ENCODE data around the gene AGXT.

AGXT gene

GRCh38 chr2:240900141-240900860 lies 31.7 kb downstream of the AGXT start:
- H3K4me3 ChIP-seq (ENCODE audit: low read depth in 1 of 2, low read length in 2 of 2) = no peak overlapping the region
- H3K36me3 ChIP-seq (ENCODE audit: control insufficient read depth in 1 of 2, insufficient read depth in 2 of 2, low read length in 2 of 2) = no peaks in the 10 kb centered on the region
- no peaks in the 10 kb centered on the region for H3K27me3 ChIP-seq (ENCODE audit: control insufficient read depth in 1 of 2, insufficient read depth in 2 of 2, low read length in 2 of 2)
- H3K9ac ChIP-seq (ENCODE audit: low read depth in 1 of 2, low read length in 2 of 2) = no peak overlapping the region
- H3K27ac ChIP-seq (ENCODE audit: low read depth, low read length) = no peak overlapping the region
- no peaks in the 10 kb centered on the region for H3K9me3 ChIP-seq (ENCODE audit: control insufficient read depth in 1 of 2, low read length in 2 of 2)
- peaks cover 19 to 36% of the 10 kb centered on the region in 2 donors for H3K4me1 ChIP-seq (ENCODE audit: control insufficient read depth in 1 of 2, insufficient read depth in 2 of 2, low read length in 2 of 2)

- H3K4me1 ChIP-seq (ENCODE audit: control insufficient read depth in 1 of 2, insufficient read depth in 2 of 2, low read length in 2 of 2) = peaks cover 8 to 26% of the 10 kb centered on the region in 2 donors
These were observed 33.5 kb downstream of the AGXT start for GRCh38 chr2:240901986-240902614.

GRCh38 chr2:240902615-240903041 lies 34.0 kb downstream of the AGXT start:
- Histone ChIP-seq H3K36me3 (ENCODE audit: control insufficient read depth in 1 of 2, insufficient read depth in 2 of 2, low read length in 2 of 2) (no peaks in the 10 kb centered on the region), H3K9ac (ENCODE audit: low read depth in 1 of 2, low read length in 2 of 2) (no peak overlapping the region), H3K27ac (ENCODE audit: low read depth, low read length) (no peak overlapping the region), H3K9me3 (ENCODE audit: control insufficient read depth in 1 of 2, low read length in 2 of 2) (no peaks in the 10 kb centered on the region), H3K4me3 (ENCODE audit: low read depth in 1 of 2, low read length in 2 of 2) (no peak overlapping the region), H3K4me1 (ENCODE audit: control insufficient read depth in 1 of 2, insufficient read depth in 2 of 2, low read length in 2 of 2) (peaks cover 3 to 20% of the 10 kb centered on the region in 2 donors), H3K27me3 (ENCODE audit: control insufficient read depth in 1 of 2, insufficient read depth in 2 of 2, low read length in 2 of 2) (no peaks in the 10 kb centered on the region)

More at GRCh38 chr2:240901986-240902614, 33.5 kb downstream of the AGXT start:
- Histone ChIP-seq H3K36me3 (ENCODE audit: control insufficient read depth in 1 of 2, insufficient read depth in 2 of 2, low read length in 2 of 2) (no peaks in the 10 kb centered on the region), H3K9ac (ENCODE audit: low read depth in 1 of 2, low read length in 2 of 2) (no peak overlapping the region), H3K27ac (ENCODE audit: low read depth, low read length) (no peak overlapping the region), H3K4me3 (ENCODE audit: low read depth in 1 of 2, low read length in 2 of 2) (no peak overlapping the region), H3K27me3 (ENCODE audit: control insufficient read depth in 1 of 2, insufficient read depth in 2 of 2, low read length in 2 of 2) (no peaks in the 10 kb centered on the region), H3K9me3 (ENCODE audit: control insufficient read depth in 1 of 2, low read length in 2 of 2) (no peaks in the 10 kb centered on the region)

- no peaks in the 10 kb centered on the region for H3K36me3 ChIP-seq (ENCODE audit: control insufficient read depth in 1 of 2, insufficient read depth in 2 of 2, low read length in 2 of 2)
- H3K27ac ChIP-seq (ENCODE audit: low read depth, low read length) = no peak overlapping the region
- peaks cover 0 to 14% of the 10 kb centered on the region in 2 donors for H3K4me1 ChIP-seq (ENCODE audit: control insufficient read depth in 1 of 2, insufficient read depth in 2 of 2, low read length in 2 of 2)
- H3K9ac ChIP-seq (ENCODE audit: low read depth in 1 of 2, low read length in 2 of 2) = no peak overlapping the region
- H3K27me3 ChIP-seq (ENCODE audit: control insufficient read depth in 1 of 2, insufficient read depth in 2 of 2, low read length in 2 of 2) = no peaks in the 10 kb centered on the region
- H3K9me3 ChIP-seq (ENCODE audit: control insufficient read depth in 1 of 2, low read length in 2 of 2) = no peaks in the 10 kb centered on the region
- H3K4me3 ChIP-seq (ENCODE audit: low read depth in 1 of 2, low read length in 2 of 2) = no peak overlapping the region
These were observed 34.8 kb downstream of the AGXT start for GRCh38 chr2:240903191-240904060.

GRCh38 chr2:240904216-240905175 lies 35.9 kb downstream of the AGXT start:
- Histone ChIP-seq H3K9ac (ENCODE audit: low read depth in 1 of 2, low read length in 2 of 2) (no peak overlapping the region), H3K9me3 (ENCODE audit: control insufficient read depth in 1 of 2, low read length in 2 of 2) (no peaks in the 10 kb centered on the region), H3K36me3 (ENCODE audit: control insufficient read depth in 1 of 2, insufficient read depth in 2 of 2, low read length in 2 of 2) (no peaks in the 10 kb centered on the region), H3K27me3 (ENCODE audit: control insufficient read depth in 1 of 2, insufficient read depth in 2 of 2, low read length in 2 of 2) (no peaks in the 10 kb centered on the region), H3K4me1 (ENCODE audit: control insufficient read depth in 1 of 2, insufficient read depth in 2 of 2, low read length in 2 of 2) (peaks cover 3 to 17% of the 10 kb centered on the region in 2 donors), H3K4me3 (ENCODE audit: low read depth in 1 of 2, low read length in 2 of 2) (no peak overlapping the region), H3K27ac (ENCODE audit: low read depth, low read length) (no peak overlapping the region)

- no peaks in the 10 kb centered on the region for H3K36me3 ChIP-seq (ENCODE audit: control insufficient read depth in 1 of 2, insufficient read depth in 2 of 2, low read length in 2 of 2)
- no peaks in the 10 kb centered on the region for H3K9me3 ChIP-seq (ENCODE audit: control insufficient read depth in 1 of 2, low read length in 2 of 2)
- H3K9ac ChIP-seq (ENCODE audit: low read depth in 1 of 2, low read length in 2 of 2) = no peak overlapping the region
- H3K27me3 ChIP-seq (ENCODE audit: control insufficient read depth in 1 of 2, insufficient read depth in 2 of 2, low read length in 2 of 2) = no peaks in the 10 kb centered on the region
- no peak overlapping the region for H3K4me3 ChIP-seq (ENCODE audit: low read depth in 1 of 2, low read length in 2 of 2)
- no peak overlapping the region for H3K27ac ChIP-seq (ENCODE audit: low read depth, low read length)
- peaks cover 11 to 22% of the 10 kb centered on the region in 2 donors for H3K4me1 ChIP-seq (ENCODE audit: control insufficient read depth in 1 of 2, insufficient read depth in 2 of 2, low read length in 2 of 2)
These were observed 36.7 kb downstream of the AGXT start for GRCh38 chr2:240905176-240905781.

- Histone ChIP-seq H3K9ac (ENCODE audit: low read depth in 1 of 2, low read length in 2 of 2) (no peak within 1 kb of the TSS), H3K27me3 (ENCODE audit: control insufficient read depth in 1 of 2, insufficient read depth in 2 of 2, low read length in 2 of 2) (no peaks in the 10 kb centered on the region), H3K9me3 (ENCODE audit: control insufficient read depth in 1 of 2, low read length in 2 of 2) (no peaks in the 10 kb centered on the region), H3K36me3 (ENCODE audit: control insufficient read depth in 1 of 2, insufficient read depth in 2 of 2, low read length in 2 of 2) (no peaks in the 10 kb centered on the region), H3K4me1 (ENCODE audit: control insufficient read depth in 1 of 2, insufficient read depth in 2 of 2, low read length in 2 of 2) (peaks cover 11 to 22% of the 10 kb centered on the region in 2 donors), H3K27ac (ENCODE audit: low read depth, low read length) (no peak within 1 kb of the TSS), H3K4me3 (ENCODE audit: low read depth in 1 of 2, low read length in 2 of 2) (no peak within 1 kb of the TSS)
These were observed 37.7 kb downstream of the AGXT start, which contains the start of gene CROCC2 for GRCh38 chr2:240906141-240906910. Gene CROCC2, plus strand, starts transcription at chr2:240906336. Its CDS starts 178 bp downstream, at chr2:240906514.

- Histone ChIP-seq H3K27ac (ENCODE audit: low read depth, low read length) (no peak overlapping the region), H3K4me1 (ENCODE audit: control insufficient read depth in 1 of 2, insufficient read depth in 2 of 2, low read length in 2 of 2) (peaks cover 11 to 22% of the 10 kb centered on the region in 2 donors), H3K9ac (ENCODE audit: low read depth in 1 of 2, low read length in 2 of 2) (no peak overlapping the region), H3K4me3 (ENCODE audit: low read depth in 1 of 2, low read length in 2 of 2) (no peak overlapping the region), H3K27me3 (ENCODE audit: control insufficient read depth in 1 of 2, insufficient read depth in 2 of 2, low read length in 2 of 2) (no peaks in the 10 kb centered on the region), H3K9me3 (ENCODE audit: control insufficient read depth in 1 of 2, low read length in 2 of 2) (no peaks in the 10 kb centered on the region), H3K36me3 (ENCODE audit: control insufficient read depth in 1 of 2, insufficient read depth in 2 of 2, low read length in 2 of 2) (no peaks in the 10 kb centered on the region)
These were observed 38.4 kb downstream of the AGXT start for GRCh38 chr2:240906911-240907590.
